Uterus (tissue), 2 donors: Measurements from ENCODE around the gene FAM180A.

ENCODE experiments used
- CTCF ChIP-seq, 4 experiments: fragments of 200-600 bp in 2 of 4; fragments of 450-650 bp in 2 of 4; sonication (generic) in 2 of 4; IDR thresholded peaks; one replicate each; pipeline ENCODE4 v1.5.1; 2016 to 2019; ENCODE audit warnings: antibody characterized with exemption in 4 of 4, mild to moderate bottlenecking in 2 of 4, moderate library complexity in 1 of 4
- POLR2A ChIP-seq, 2 donors: fragments of 450-650 bp; IDR thresholded peaks; one replicate each; pipeline ENCODE4 v1.6.1; 2016; ENCODE audit warnings: antibody characterized with exemption in 2 of 2, mild to moderate bottlenecking in 1 of 2, moderate library complexity in 1 of 2

DNA sequence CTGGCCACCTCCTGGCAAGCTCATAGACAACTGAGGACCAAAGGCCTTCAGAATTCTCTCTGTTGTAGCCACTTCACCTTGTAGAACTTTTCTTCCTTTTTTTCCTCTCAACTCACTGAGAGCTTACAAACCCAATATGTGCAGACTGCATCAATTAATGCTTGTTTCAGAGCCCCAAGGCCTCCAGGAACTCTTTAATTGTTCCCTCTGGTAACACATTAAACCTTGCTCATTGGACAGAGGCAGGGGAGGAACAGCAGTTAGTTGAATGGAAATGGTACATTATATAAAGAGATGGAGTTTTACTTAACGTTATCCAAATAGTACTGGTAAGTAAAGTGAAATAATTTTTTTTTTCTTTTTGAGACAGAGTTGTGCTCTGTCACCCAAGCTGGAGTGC is 61.1 kb downstream of the FAM180A start:
- no peak for TF ChIP-seq CTCF (IDR thresholded peaks at IDR 0.05)
- TF ChIP-seq POLR2A (IDR thresholded peaks at IDR 0.05), result no peak
